RWPE2 (cell line): ENCODE data around the gene ANGEL2.

ENCODE experiments used
- ATAC-seq: fragments of 200-7000 bp; cut with Tn5 transposase; 3 replicates; pipeline ENCODE4 v1.9.1; 2021; ENCODE audit warnings: low read depth
- DNase-seq: peaks from one replicate; pipeline ENCODE4 v3.0.0-alpha.2; 2020; ENCODE audit warnings: low spot score
- H3K27ac ChIP-seq: fragments of 450-650 bp; 2 replicates; pipeline ENCODE4 v1.5.1; 2017; ENCODE audit warnings: mild to moderate bottlenecking; ENCODE audit not compliant: poor library complexity, severe bottlenecking
- H3K27me3 ChIP-seq: fragments of 250-450 bp; sonication (Bioruptor Pico); 2 replicates; pipeline ENCODE4 v1.5.1; 2021; ENCODE audit warnings: mild to moderate bottlenecking, moderate library complexity; ENCODE audit not compliant: insufficient read depth, poor library complexity, severe bottlenecking
- H3K36me3 ChIP-seq: fragments of 250-450 bp; sonication (Bioruptor Pico); 2 replicates; pipeline ENCODE4 v1.5.1; 2020; ENCODE audit warnings: low read depth, mild to moderate bottlenecking, moderate library complexity
- H3K4me1 ChIP-seq: fragments of 250-450 bp; sonication (Bioruptor Pico); 2 replicates; pipeline ENCODE4 v1.5.1; 2021; ENCODE audit warnings: mild to moderate bottlenecking, moderate library complexity; ENCODE audit not compliant: insufficient read depth, poor library complexity, severe bottlenecking
- H3K4me3 ChIP-seq: fragments of 250-450 bp; sonication (Bioruptor Pico); 2 replicates; pipeline ENCODE4 v1.5.1; 2021; ENCODE audit warnings: mild to moderate bottlenecking, moderate library complexity; ENCODE audit not compliant: severe bottlenecking
- H3K9me3 ChIP-seq: fragments of 250-450 bp; sonication (Bioruptor Pico); 2 replicates; pipeline ENCODE4 v1.5.1; 2021; ENCODE audit warnings: mild to moderate bottlenecking, moderate library complexity; ENCODE audit not compliant: severe bottlenecking
- TF ChIP-seq, protein P1 (sequence below): fragments of 450-650 bp; IDR thresholded peaks from one replicate; pipeline ENCODE4 v1.5.1; 2017; ENCODE audit warnings: mild to moderate bottlenecking, moderate library complexity; ENCODE audit not compliant: poor library complexity, severe bottlenecking

Gene ANGEL2

DNA sequence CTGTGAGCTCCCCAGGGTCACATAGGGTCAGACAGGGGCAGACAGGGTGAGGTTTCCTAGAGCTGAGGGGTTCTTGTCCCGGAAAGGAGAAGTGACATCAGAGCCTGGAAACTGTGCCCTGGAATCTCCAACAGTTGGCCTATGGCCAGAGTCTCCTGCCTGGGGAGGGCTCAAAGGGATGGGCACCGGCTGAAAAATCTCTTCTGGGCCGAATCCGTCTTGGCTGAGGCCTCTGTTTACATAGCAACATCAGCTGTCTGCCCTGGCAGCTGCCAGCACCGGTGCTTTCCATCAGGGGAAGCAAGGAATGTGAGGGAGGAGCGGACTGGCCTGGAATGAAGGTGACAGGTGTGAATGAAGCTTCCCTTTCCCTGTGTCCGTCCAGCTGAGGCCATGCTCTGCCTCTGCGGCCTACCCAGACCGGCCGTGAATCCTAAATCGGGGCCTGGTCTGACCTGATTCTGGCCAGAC lies 34.6 kb downstream of the ANGEL2 start:
- H3K36me3 ChIP-seq, result no peaks in the 10 kb centered on the region
- no peak for ATAC-seq
- H3K4me1 ChIP-seq, result no peaks in the 10 kb centered on the region
- TF ChIP-seq, protein P1, sequence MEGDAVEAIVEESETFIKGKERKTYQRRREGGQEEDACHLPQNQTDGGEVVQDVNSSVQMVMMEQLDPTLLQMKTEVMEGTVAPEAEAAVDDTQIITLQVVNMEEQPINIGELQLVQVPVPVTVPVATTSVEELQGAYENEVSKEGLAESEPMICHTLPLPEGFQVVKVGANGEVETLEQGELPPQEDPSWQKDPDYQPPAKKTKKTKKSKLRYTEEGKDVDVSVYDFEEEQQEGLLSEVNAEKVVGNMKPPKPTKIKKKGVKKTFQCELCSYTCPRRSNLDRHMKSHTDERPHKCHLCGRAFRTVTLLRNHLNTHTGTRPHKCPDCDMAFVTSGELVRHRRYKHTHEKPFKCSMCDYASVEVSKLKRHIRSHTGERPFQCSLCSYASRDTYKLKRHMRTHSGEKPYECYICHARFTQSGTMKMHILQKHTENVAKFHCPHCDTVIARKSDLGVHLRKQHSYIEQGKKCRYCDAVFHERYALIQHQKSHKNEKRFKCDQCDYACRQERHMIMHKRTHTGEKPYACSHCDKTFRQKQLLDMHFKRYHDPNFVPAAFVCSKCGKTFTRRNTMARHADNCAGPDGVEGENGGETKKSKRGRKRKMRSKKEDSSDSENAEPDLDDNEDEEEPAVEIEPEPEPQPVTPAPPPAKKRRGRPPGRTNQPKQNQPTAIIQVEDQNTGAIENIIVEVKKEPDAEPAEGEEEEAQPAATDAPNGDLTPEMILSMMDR, result no peak
- H3K9me3 ChIP-seq, result no peaks in the 10 kb centered on the region
- H3K27me3 ChIP-seq, result no peaks in the 10 kb centered on the region
- DNase-seq, result no peak
- H3K27ac ChIP-seq, result no peak overlapping the region
- H3K4me3 ChIP-seq, result no peak overlapping the region

- ATAC-seq, result no peak
- TF ChIP-seq, protein P1, result no peak
- Histone ChIP-seq H3K4me3 (no peak overlapping the region), H3K9me3 (no peaks in the 10 kb centered on the region), H3K27me3 (no peaks in the 10 kb centered on the region), H3K4me1 (no peaks in the 10 kb centered on the region), H3K36me3 (no peaks in the 10 kb centered on the region), H3K27ac (no peak overlapping the region)
- DNase-seq, result no peak
Measured at GRCh38 chr1:212980123-212980785, 35.4 kb downstream of the ANGEL2 start.

DNA sequence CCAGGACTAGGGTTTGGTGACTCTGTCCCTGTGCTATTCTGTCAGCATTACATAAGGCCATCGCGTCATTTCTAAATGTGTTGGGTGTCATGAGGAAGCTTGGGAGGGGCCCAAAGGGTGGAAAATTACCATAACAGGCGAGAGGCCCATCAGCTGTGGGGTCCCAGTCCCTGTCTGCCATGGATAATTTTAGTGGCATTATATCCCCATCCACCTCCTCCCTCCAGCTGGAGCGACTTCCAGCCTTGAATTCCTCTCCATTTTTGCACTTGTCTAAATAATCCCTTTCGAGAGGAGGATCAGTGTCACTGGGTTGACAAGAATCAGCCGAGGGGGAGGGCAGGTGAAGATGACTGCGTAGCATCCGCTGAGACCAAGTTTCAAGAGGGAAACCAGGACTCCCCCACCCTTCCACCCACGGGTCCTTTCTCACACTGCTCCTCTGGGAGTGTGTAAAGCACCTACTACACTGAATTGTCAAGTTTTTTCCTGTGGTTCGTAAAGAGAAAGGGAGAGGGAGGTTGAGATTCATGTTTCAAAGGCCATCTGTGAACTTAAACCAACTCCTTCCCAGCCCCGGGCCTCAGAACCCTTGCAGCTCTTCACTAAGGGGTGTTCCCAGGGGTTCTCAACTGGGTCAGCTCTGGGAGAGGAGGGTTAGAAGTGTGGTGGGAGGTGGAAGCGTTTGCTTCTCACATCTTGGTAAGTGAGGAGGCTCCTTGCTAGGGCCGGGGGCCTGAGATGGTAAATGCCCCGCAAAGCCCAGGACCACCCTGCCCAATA lies 36.1 kb downstream of the ANGEL2 start:
- ATAC-seq (no peak), DNase-seq (no peak)
- TF ChIP-seq, protein P1, result no peak
- Histone ChIP-seq H3K36me3 (no peaks in the 10 kb centered on the region), H3K4me3 (no peak overlapping the region), H3K27ac (no peak overlapping the region), H3K27me3 (no peaks in the 10 kb centered on the region), H3K4me1 (no peaks in the 10 kb centered on the region), H3K9me3 (no peaks in the 10 kb centered on the region)

DNA sequence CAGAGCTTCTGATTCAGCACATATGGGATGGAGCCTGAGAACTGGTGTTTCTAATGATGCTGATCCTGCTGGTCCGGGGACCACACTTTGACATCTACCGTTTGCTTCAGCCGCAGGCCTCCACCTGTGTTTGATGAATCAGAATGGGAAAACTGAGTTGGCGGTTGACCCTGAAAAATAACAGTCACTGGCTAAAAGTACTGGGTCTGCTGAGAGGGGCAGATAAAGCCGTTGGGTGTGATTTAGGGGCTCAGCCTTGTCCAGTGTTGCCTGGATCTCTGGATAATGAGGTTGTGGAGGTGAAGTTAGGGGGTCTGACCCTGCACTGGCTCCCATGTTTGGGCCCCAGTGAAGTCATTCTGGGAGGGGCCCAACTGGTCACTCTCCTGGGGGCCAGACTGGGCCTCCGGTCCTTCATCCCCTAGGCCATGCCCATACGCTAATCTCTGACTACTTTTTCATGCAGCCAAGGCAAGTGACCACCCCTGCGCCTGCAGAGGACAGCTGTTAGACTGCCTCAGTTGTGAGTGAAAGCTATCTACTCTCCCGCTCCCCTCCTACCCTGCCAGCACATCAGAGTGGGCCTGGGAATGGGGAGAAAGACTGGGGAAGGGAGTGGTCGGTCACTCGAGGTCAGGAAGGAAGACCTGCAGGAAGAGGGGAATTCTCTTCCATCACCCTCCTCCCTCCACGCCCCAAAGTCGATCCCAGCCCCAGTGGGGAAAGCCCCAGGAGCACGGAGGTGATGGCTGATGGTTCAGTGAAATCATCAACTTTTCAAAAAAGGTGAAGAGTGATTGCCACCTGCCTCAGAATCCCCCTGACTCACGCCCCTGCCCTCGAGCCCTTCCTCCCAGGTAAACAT lies 37.7 kb downstream of the ANGEL2 start:
- no peak overlapping the region for H3K27ac ChIP-seq
- no peaks in the 10 kb centered on the region for H3K4me1 ChIP-seq
- no peak for DNase-seq
- H3K4me3 ChIP-seq, result no peak overlapping the region
- H3K36me3 ChIP-seq, result no peaks in the 10 kb centered on the region
- no peak for ATAC-seq
- no peaks in the 10 kb centered on the region for H3K27me3 ChIP-seq
- H3K9me3 ChIP-seq, result no peaks in the 10 kb centered on the region
- TF ChIP-seq, protein P1, result no peak
